Measurements from ENCODE around the gene C1QTNF3.

Gene C1QTNF3

DNA sequence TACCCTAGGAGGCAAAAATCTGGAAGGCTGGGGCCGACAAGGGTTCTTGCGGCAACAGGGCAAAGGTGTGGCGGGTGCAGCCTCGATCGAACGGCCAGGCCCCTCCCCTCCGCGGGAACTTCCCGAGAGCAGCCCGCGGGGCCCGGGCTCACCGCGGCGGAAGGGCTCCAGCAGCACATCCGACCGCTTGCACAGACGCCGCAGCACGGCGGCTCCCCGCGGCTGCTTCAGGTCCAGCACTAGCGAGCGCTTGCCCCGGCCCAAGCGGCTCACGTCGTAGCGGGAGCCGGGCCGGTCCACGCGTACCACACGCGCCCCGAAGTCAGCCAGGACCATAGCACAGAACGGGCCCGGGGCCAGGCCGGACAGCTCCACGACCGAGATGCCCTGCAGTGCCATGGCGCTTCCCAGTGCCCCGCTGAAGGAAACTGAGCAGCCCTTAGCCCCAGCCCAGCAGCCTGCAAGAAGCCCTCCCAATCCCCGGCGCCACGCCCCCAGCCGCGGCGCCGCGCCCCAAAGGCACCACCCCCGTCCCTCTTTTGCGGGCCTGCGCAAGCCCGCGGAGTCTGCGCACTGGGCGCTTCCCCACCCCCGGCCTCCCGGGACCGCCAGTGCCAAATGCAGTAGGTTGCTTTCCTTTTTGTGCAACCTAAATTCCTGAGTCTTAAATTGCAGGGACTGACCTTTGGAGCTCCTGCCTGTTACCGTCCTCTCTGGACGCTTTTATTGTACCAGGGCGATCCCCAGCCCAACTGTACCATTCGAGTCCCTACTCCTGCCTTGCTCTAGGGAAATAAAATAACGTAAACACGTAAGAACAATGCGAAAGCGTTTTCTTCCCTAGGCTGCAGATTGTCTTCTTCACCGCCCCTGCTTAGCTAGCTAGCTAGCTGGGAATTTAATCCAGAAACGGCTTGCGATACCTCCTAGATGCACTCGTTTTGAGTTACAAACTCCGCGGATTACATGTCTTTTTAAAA, 35.1 kb downstream of the C1QTNF3 start, which contains the start of gene AMACR:
Gene AMACR, minus strand, starts transcription at position 430 of the 980 bp plus-strand sequence. Its CDS starts 31 bp downstream, at position 399.
- Histone ChIP-seq H3K4me1 (ENCODE audit: control insufficient read depth in 2 of 2, insufficient read depth in 1 of 2, low read depth in 1 of 2, low read length in 2 of 2) (peaks cover 5 to 14% of the 10 kb centered on the region in 2 donors), H3K27me3 (ENCODE audit: control insufficient read depth in 3 of 3, insufficient read depth in 3 of 3, low read depth in 1 of 3, low read length in 3 of 3) (peaks cover 0 to 2% (median 0%) of the 10 kb centered on the region in 3 experiments), H4K91ac (ENCODE audit: low read depth, low read length, poor library complexity) (no peak within 1 kb of the TSS), H3K18ac (ENCODE audit: low read length) (peak within 1 kb of the TSS; percentile 98), H3K36me3 (replicated peaks in 1 of 2; ENCODE audit: control insufficient read depth in 2 of 2, insufficient read depth in 2 of 2, low read length in 2 of 2) (peaks cover 3 to 21% of the 10 kb centered on the region in 2 donors), H3K9ac (ENCODE audit: low read depth, low read length, poor library complexity) (peak within 1 kb of the TSS; percentile 96), H3K79me1 (ENCODE audit: low read depth, low read length) (peaks cover 2% of the 10 kb centered on the region), H2BK15ac (ENCODE audit: low read length) (peak within 1 kb of the TSS; percentile 94), H3K23ac (ENCODE audit: low read depth, low read length, poor library complexity) (peak within 1 kb of the TSS; percentile 90), H2BK12ac (ENCODE audit: low read length) (no peak within 1 kb of the TSS), H2AK5ac (ENCODE audit: low read depth, low read length) (no peak within 1 kb of the TSS), H4K8ac (ENCODE audit: low read depth, low read length) (no peak within 1 kb of the TSS), H2BK5ac (ENCODE audit: low read length) (no peak within 1 kb of the TSS), H3K27ac (replicated peaks; ENCODE audit: low read length) (peak within 1 kb of the TSS; percentile 98), H3K4me2 (ENCODE audit: insufficient read depth, low read length, poor library complexity, severe bottlenecking) (peak within 1 kb of the TSS; percentile 77), H2BK120ac (ENCODE audit: low read depth, low read length) (peak within 1 kb of the TSS; percentile 64), H3K4ac (ENCODE audit: low read length) (no peak within 1 kb of the TSS), H2AFZ (ENCODE audit: low read length) (peak within 1 kb of the TSS; percentile 95), H3K14ac (ENCODE audit: low read length) (peak within 1 kb of the TSS; percentile 83), H3K9me3 (replicated peaks in 1 of 2; ENCODE audit: control insufficient read depth in 2 of 2, insufficient read depth in 1 of 2, low read depth in 1 of 2, low read length in 2 of 2) (peaks cover 0 to 2% of the 10 kb centered on the region in 2 donors), H3K4me3 (ENCODE audit: low read length in 2 of 2) (peak within 1 kb of the TSS; percentile 76 to 91)
- peak; percentile 87 for DNase-seq (ENCODE audit: low spot score)
- WGBS, 2 donors (ENCODE audit: extremely low coverage in 2 of 2, insufficient read length in 2 of 2, insufficient replicate concordance in 1 of 2) = no CpG with 5 or more reads among the region's 76 CpGs

DNA sequence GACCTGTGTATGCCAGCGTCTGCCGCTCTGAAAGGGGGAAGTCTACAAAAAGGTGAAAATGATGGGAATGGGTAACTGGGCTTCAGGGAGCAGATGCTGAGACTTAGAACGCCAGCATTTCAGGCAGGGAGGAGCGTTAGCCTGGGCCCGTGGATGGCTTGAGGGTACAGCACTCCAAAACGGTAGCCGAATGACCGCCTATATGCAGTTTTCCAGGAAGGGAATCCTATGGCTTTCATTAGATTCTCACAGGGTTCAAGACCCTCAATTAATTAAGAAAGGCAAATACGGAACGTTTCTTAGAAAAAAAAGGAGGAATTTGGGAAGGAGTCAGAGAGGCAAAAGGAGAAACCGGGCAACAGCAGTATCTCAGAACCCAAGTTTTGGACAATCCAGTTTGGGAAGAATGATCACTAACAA, 35.8 kb downstream of the C1QTNF3 start:
- no peak for DNase-seq (ENCODE audit: low spot score)
- Histone ChIP-seq H2BK5ac (ENCODE audit: low read length) (no peak overlapping the region), H3K9me3 (replicated peaks in 1 of 2; ENCODE audit: control insufficient read depth in 2 of 2, insufficient read depth in 1 of 2, low read depth in 1 of 2, low read length in 2 of 2) (peaks cover 0 to 2% of the 10 kb centered on the region in 2 donors), H3K27ac (replicated peaks; ENCODE audit: low read length) (peak overlapping the region; percentile 98), H2AK5ac (ENCODE audit: low read depth, low read length) (no peak overlapping the region), H3K18ac (ENCODE audit: low read length) (peak overlapping the region; percentile 98), H3K4me1 (ENCODE audit: control insufficient read depth in 2 of 2, insufficient read depth in 1 of 2, low read depth in 1 of 2, low read length in 2 of 2) (peaks cover 12 to 21% of the 10 kb centered on the region in 2 donors), H3K4me2 (ENCODE audit: insufficient read depth, low read length, poor library complexity, severe bottlenecking) (peak overlapping the region; percentile 77), H4K91ac (ENCODE audit: low read depth, low read length, poor library complexity) (no peak overlapping the region), H4K8ac (ENCODE audit: low read depth, low read length) (no peak overlapping the region), H2BK12ac (ENCODE audit: low read length) (no peak overlapping the region), H2BK120ac (ENCODE audit: low read depth, low read length) (peak overlapping the region; percentile 64), H3K4ac (ENCODE audit: low read length) (no peak overlapping the region), H3K36me3 (replicated peaks in 1 of 2; ENCODE audit: control insufficient read depth in 2 of 2, insufficient read depth in 2 of 2, low read length in 2 of 2) (peaks cover 3 to 26% of the 10 kb centered on the region in 2 donors), H3K9ac (ENCODE audit: low read depth, low read length, poor library complexity) (peak overlapping the region; percentile 96), H3K23ac (ENCODE audit: low read depth, low read length, poor library complexity) (no peak overlapping the region), H2AFZ (ENCODE audit: low read length) (peak overlapping the region; percentile 95), H3K79me1 (ENCODE audit: low read depth, low read length) (peaks cover 4% of the 10 kb centered on the region), H3K14ac (ENCODE audit: low read length) (no peak overlapping the region), H2BK15ac (ENCODE audit: low read length) (peak overlapping the region; percentile 94), H3K27me3 (ENCODE audit: control insufficient read depth in 3 of 3, insufficient read depth in 3 of 3, low read depth in 1 of 3, low read length in 3 of 3) (no peaks in the 10 kb centered on the region), H3K4me3 (ENCODE audit: low read length in 2 of 2) (peak overlapping the region; percentile 76 to 91)
- WGBS, 2 donors (ENCODE audit: extremely low coverage in 2 of 2, insufficient read length in 2 of 2, insufficient replicate concordance in 1 of 2) = no CpG with 5 or more reads among the region's 11 CpGs

DNA sequence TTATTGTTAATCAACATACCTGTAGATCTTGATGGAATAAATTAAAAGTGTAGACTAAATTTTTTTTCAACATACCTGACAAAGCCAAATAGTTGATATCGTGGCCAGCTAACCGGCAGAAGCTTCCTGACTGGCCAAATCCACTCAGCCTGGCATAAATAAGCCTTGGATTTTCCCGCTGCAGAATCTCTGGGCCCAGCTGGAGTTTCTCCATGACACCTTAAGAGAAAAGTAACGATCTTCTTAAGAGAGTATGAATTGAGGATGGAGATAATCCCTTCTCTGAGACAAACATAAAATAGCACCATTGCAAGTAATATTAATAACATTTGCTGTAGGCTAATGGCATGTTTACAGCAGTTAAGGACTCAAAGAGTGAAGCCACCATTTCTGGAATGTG, 37.3 kb downstream of the C1QTNF3 start:
- Histone ChIP-seq H4K8ac (ENCODE audit: low read depth, low read length) (no peak overlapping the region), H3K4me3 (ENCODE audit: low read length in 2 of 2) (no peak overlapping the region), H3K4me1 (ENCODE audit: control insufficient read depth in 2 of 2, insufficient read depth in 1 of 2, low read depth in 1 of 2, low read length in 2 of 2) (peaks cover 18 to 25% of the 10 kb centered on the region in 2 donors), H3K36me3 (replicated peaks in 1 of 2; ENCODE audit: control insufficient read depth in 2 of 2, insufficient read depth in 2 of 2, low read length in 2 of 2) (peaks cover 3 to 26% of the 10 kb centered on the region in 2 donors), H3K23ac (ENCODE audit: low read depth, low read length, poor library complexity) (no peak overlapping the region), H3K27ac (replicated peaks; ENCODE audit: low read length) (no peak overlapping the region), H2BK5ac (ENCODE audit: low read length) (no peak overlapping the region), H3K18ac (ENCODE audit: low read length) (no peak overlapping the region), H4K91ac (ENCODE audit: low read depth, low read length, poor library complexity) (no peak overlapping the region), H2AFZ (ENCODE audit: low read length) (no peak overlapping the region), H2BK120ac (ENCODE audit: low read depth, low read length) (no peak overlapping the region), H3K9me3 (replicated peaks in 1 of 2; ENCODE audit: control insufficient read depth in 2 of 2, insufficient read depth in 1 of 2, low read depth in 1 of 2, low read length in 2 of 2) (peaks cover 0 to 2% of the 10 kb centered on the region in 2 donors), H3K14ac (ENCODE audit: low read length) (no peak overlapping the region), H2BK12ac (ENCODE audit: low read length) (no peak overlapping the region), H3K4ac (ENCODE audit: low read length) (no peak overlapping the region), H3K9ac (ENCODE audit: low read depth, low read length, poor library complexity) (no peak overlapping the region), H3K4me2 (ENCODE audit: insufficient read depth, low read length, poor library complexity, severe bottlenecking) (no peak overlapping the region), H2AK5ac (ENCODE audit: low read depth, low read length) (no peak overlapping the region), H3K27me3 (ENCODE audit: control insufficient read depth in 3 of 3, insufficient read depth in 3 of 3, low read depth in 1 of 3, low read length in 3 of 3) (no peaks in the 10 kb centered on the region), H2BK15ac (ENCODE audit: low read length) (no peak overlapping the region), H3K79me1 (ENCODE audit: low read depth, low read length) (peaks cover 4% of the 10 kb centered on the region)
- WGBS, 2 donors (ENCODE audit: extremely low coverage in 2 of 2, insufficient read length in 2 of 2, insufficient replicate concordance in 1 of 2) = no CpG with 5 or more reads among the region's 4 CpGs
- no peak for DNase-seq (ENCODE audit: low spot score)

DNA sequence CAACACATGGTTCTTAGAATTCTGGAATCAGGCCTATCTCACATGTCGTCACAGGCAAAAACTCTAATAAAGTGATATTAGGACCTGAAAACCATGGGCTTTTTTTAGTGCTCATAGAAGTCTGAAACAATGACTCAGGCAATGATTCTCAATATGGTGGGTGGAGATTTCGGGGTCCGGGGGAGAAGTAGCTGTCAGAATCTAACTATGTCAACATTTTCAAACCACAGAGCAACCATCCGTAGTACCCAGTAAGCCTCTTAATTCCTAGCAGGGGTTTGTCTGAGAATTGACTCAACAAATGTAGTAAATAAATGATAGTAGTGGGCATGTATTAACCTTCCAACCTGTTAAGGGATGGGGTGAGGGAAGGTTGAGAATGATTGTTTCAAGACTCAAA, 37.8 kb downstream of the C1QTNF3 start:
- Histone ChIP-seq H3K4me2 (ENCODE audit: insufficient read depth, low read length, poor library complexity, severe bottlenecking) (no peak overlapping the region), H2AFZ (ENCODE audit: low read length) (no peak overlapping the region), H3K27ac (replicated peaks; ENCODE audit: low read length) (no peak overlapping the region), H3K9ac (ENCODE audit: low read depth, low read length, poor library complexity) (no peak overlapping the region), H3K27me3 (ENCODE audit: control insufficient read depth in 3 of 3, insufficient read depth in 3 of 3, low read depth in 1 of 3, low read length in 3 of 3) (no peaks in the 10 kb centered on the region), H3K4me1 (ENCODE audit: control insufficient read depth in 2 of 2, insufficient read depth in 1 of 2, low read depth in 1 of 2, low read length in 2 of 2) (peaks cover 18 to 25% of the 10 kb centered on the region in 2 donors), H3K79me1 (ENCODE audit: low read depth, low read length) (peaks cover 4% of the 10 kb centered on the region), H2AK5ac (ENCODE audit: low read depth, low read length) (no peak overlapping the region), H3K14ac (ENCODE audit: low read length) (no peak overlapping the region), H3K23ac (ENCODE audit: low read depth, low read length, poor library complexity) (no peak overlapping the region), H4K91ac (ENCODE audit: low read depth, low read length, poor library complexity) (no peak overlapping the region), H3K18ac (ENCODE audit: low read length) (no peak overlapping the region), H2BK15ac (ENCODE audit: low read length) (no peak overlapping the region), H3K4ac (ENCODE audit: low read length) (no peak overlapping the region), H3K9me3 (replicated peaks in 1 of 2; ENCODE audit: control insufficient read depth in 2 of 2, insufficient read depth in 1 of 2, low read depth in 1 of 2, low read length in 2 of 2) (peaks cover 0 to 2% of the 10 kb centered on the region in 2 donors), H3K4me3 (ENCODE audit: low read length in 2 of 2) (no peak overlapping the region), H4K8ac (ENCODE audit: low read depth, low read length) (no peak overlapping the region), H2BK120ac (ENCODE audit: low read depth, low read length) (no peak overlapping the region), H2BK12ac (ENCODE audit: low read length) (no peak overlapping the region), H3K36me3 (replicated peaks in 1 of 2; ENCODE audit: control insufficient read depth in 2 of 2, insufficient read depth in 2 of 2, low read length in 2 of 2) (peaks cover 3 to 26% of the 10 kb centered on the region in 2 donors), H2BK5ac (ENCODE audit: low read length) (no peak overlapping the region)
- DNase-seq (ENCODE audit: low spot score) = no peak
- WGBS, 2 donors (ENCODE audit: extremely low coverage in 2 of 2, insufficient read length in 2 of 2, insufficient replicate concordance in 1 of 2) = no CpG with 5 or more reads among the region's 4 CpGs

Data from neuronal stem cell (in vitro differentiated cells).